Measurements from ENCODE around the gene TRIM42.

- no peak for TF ChIP-seq CTCF (IDR thresholded peaks at IDR 0.05)
- TF ChIP-seq POLR2AphosphoS5 (IDR thresholded peaks at IDR 0.05): no peak
- no peak for TF ChIP-seq POLR2A (IDR thresholded peaks at IDR 0.05)
Measured at GRCh38 chr3:140708815-140709214, 31.0 kb downstream of the TRIM42 start.

Data from prostate gland (tissue), 2 donors.